HG02610 (cell line): ENCODE measurements around the gene SLC26A2.
"Not testable (repeated sequence)": the region's sequence is repeated elsewhere in the genome, so short reads cannot be mapped to it uniquely, and the experiment has no call there.

Experiments used
- ATAC-seq: cut with Tn5 transposase; IDR thresholded peaks from one replicate; pipeline ENCODE4 v1.9.1; 2021; ENCODE audit warnings: mild to moderate bottlenecking, moderate library complexity; ENCODE audit not compliant: unreplicated experiment

SLC26A2 gene

GRCh38 chr5:149936700-149937091 lies 23.9 kb upstream of the SLC26A2 start:
- ATAC-seq, result no peak

- no peak for ATAC-seq
These were observed 22.9 kb upstream of the SLC26A2 start for GRCh38 chr5:149937610-149938009.

- no peak for ATAC-seq
These were observed 22.3 kb upstream of the SLC26A2 start for GRCh38 chr5:149938279-149938678.

GRCh38 chr5:149938791-149939358 lies 21.7 kb upstream of the SLC26A2 start:
- ATAC-seq, result no peak

GRCh38 chr5:149939546-149939945 lies 21.0 kb upstream of the SLC26A2 start:
- ATAC-seq, result no peak

- ATAC-seq, result no peak
These were observed 20.4 kb upstream of the SLC26A2 start for GRCh38 chr5:149940077-149940574.

GRCh38 chr5:149940941-149941644 lies 19.5 kb upstream of the SLC26A2 start:
- no peak for ATAC-seq

- no peak for ATAC-seq
These were observed 18.8 kb upstream of the SLC26A2 start for GRCh38 chr5:149941795-149942194.

- no peak for ATAC-seq
These were observed 18.4 kb upstream of the SLC26A2 start for GRCh38 chr5:149942199-149942598.

- ATAC-seq, result not testable (repeated sequence)
These were observed 17.8 kb upstream of the SLC26A2 start for GRCh38 chr5:149942741-149943169.

GRCh38 chr5:149943177-149943949 lies 17.2 kb upstream of the SLC26A2 start:
- not testable (repeated sequence) for ATAC-seq

- no peak for ATAC-seq
These were observed 15.9 kb upstream of the SLC26A2 start, which contains the start of gene PDE6A for GRCh38 chr5:149944666-149945065. TSS of gene PDE6A (minus strand) at chr5:149944793. CDS start at chr5:149944673, 120 bp downstream.

GRCh38 chr5:149946118-149946517 lies 14.4 kb upstream of the SLC26A2 start:
- no peak for ATAC-seq

- ATAC-seq, result no peak
These were observed 11.6 kb upstream of the SLC26A2 start for GRCh38 chr5:149948993-149949392.

GRCh38 chr5:149951138-149951749 lies 9.3 kb upstream of the SLC26A2 start:
- ATAC-seq, result no peak

GRCh38 chr5:149953436-149954121 lies 7.0 kb upstream of the SLC26A2 start:
- no peak for ATAC-seq

GRCh38 chr5:149954798-149955197 lies 5.8 kb upstream of the SLC26A2 start:
- no peak for ATAC-seq

GRCh38 chr5:149956685-149957084 lies 3.9 kb upstream of the SLC26A2 start:
- no peak for ATAC-seq

- ATAC-seq, result no peak
These were observed 2.7 kb upstream of the SLC26A2 start for GRCh38 chr5:149957855-149958254.

GRCh38 chr5:149959406-149960236 lies 937 bp upstream of the SLC26A2 start:
- no peak for ATAC-seq
